HG02973 (cell line): ENCODE results near the gene PCDHB3.
"Not testable (repeated sequence)": the region's sequence is repeated elsewhere in the genome, so short reads cannot be mapped to it uniquely, and the experiment has no call there.

Experiments used
- ATAC-seq: cut with Tn5 transposase; IDR thresholded peaks from one replicate; pipeline ENCODE4 v1.9.1; 2021; ENCODE audit warnings: moderate library complexity; ENCODE audit not compliant: unreplicated experiment

Gene PCDHB3

DNA sequence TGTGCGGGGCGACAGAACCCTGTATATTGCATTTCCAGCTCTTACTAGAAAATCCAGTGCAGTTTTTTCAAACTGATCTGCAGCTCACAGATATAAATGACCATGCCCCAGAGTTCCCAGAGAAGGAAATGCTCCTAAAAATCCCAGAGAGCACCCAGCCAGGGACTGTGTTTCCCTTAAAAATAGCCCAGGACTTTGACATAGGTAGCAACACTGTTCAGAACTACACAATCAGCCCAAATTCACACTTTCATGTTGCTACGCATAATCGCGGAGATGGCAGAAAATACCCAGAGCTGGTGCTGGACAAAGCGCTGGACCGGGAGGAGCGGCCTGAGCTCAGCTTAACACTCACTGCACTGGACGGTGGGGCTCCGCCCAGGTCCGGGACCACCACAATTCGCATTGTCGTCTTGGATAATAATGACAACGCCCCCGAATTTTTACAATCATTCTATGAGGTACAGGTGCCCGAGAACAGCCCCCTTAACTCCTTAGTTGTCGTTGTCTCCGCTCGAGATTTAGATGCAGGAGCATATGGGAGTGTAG lies 35.5 kb downstream of the PCDHB3 start:
- ATAC-seq, result no peak

DNA sequence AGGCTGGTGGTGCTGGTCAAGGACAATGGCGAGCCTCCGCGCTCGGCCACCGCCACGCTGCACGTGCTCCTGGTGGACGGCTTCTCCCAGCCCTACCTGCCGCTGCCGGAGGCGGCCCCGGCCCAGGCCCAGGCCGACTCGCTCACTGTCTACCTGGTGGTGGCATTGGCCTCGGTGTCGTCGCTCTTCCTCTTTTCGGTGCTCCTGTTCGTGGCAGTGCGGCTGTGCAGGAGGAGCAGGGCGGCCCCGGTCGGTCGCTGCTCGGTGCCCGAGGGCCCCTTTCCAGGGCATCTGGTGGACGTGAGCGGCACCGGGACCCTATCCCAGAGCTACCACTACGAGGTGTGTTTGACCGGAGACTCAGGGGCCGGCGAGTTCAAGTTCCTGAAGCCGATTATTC lies 37.1 kb downstream of the PCDHB3 start:
- ATAC-seq, result not testable (repeated sequence)

- ATAC-seq, result no peak
These were observed 49.5 kb downstream of the PCDHB3 start, which contains the start of gene PCDHB6 for GRCh38 chr5:141149812-141150211. Gene PCDHB6, plus strand, starts transcription at chr5:141150057. Its CDS starts 201 bp downstream, at chr5:141150258.

DNA sequence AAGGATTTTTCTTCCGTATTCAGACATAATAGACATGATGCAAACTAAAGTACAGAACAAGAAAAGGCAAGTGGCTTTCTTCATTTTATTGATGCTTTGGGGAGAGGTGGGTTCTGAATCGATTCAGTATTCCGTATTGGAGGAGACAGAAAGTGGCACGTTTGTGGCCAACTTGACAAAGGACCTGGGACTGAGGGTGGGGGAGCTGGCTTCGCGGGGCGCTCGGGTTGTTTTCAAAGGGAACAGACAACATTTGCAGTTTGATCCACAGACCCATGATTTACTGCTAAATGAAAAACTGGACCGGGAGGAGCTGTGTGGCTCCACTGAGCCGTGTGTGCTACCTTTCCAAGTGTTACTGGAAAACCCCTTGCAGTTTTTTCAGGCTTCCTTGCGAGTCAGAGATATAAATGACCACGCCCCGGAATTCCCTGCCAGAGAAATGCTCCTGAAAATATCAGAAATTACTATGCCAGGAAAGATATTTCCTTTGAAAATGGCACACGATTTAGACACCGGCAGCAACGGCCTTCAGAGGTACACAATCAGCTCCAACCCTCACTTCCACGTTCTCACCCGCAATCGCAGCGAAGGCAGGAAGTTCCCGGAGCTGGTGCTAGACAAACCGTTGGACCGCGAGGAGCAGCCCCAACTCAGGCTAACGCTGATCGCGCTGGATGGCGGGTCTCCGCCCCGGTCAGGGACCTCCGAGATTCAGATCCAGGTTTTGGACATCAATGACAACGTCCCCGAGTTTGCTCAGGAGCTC lies 50.1 kb downstream of the PCDHB3 start:
- ATAC-seq, result no peak

DNA sequence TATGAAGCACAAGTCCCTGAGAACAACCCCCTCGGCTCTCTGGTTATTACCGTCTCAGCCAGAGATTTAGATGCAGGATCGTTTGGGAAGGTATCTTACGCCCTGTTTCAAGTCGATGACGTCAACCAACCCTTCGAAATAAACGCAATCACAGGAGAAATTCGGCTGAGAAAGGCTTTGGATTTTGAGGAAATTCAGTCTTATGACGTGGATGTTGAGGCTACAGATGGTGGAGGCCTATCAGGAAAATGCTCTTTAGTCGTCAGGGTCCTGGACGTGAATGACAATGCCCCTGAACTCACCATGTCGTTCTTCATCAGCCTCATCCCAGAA lies 50.7 kb downstream of the PCDHB3 start:
- no peak for ATAC-seq

DNA sequence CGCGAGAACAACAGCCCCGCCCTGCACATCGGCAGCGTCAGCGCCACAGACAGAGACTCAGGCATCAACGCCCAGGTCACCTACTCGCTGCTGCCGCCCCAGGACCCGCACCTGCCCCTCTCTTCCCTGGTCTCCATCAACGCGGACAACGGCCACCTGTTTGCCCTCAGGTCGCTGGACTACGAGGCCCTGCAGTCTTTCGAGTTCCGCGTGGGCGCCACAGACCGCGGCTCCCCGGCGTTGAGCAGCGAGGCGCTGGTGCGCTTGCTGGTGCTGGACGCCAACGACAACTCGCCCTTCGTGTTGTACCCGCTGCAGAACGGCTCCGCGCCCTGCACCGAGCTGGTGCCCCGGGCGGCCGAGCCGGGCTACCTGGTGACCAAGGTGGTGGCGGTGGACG lies 51.4 kb downstream of the PCDHB3 start:
- not testable (repeated sequence) for ATAC-seq

DNA sequence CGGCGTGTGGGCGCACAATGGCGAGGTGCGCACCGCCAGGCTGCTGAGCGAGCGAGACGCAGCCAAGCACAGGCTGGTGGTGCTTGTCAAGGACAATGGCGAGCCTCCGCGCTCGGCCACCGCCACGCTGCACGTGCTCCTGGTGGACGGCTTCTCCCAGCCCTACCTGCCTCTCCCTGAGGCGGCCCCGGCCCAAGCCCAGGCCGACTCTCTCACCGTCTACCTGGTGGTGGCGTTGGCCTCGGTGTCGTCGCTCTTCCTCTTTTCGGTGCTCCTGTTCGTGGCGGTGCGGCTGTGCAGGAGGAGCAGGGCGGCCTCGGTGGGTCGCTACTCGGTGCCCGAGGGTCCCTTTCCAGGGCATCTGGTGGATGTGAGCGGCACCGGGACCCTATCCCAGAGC lies 51.8 kb downstream of the PCDHB3 start:
- not testable (repeated sequence) for ATAC-seq
